WTC11 (cell line): ENCODE data around the gene USP49. TPM values are rescaled to one million over a fixed set of nuclear protein-coding genes. Genes with fewer than 3 reads are reported as not detected.

Experiments used
- ATAC-seq: fragments of 200-7000 bp; cut with Tn5 transposase; 2 replicates; pipeline ENCODE4 v1.10.0; 2021; ENCODE audit warnings: mild to moderate bottlenecking, moderate library complexity
- CTCF ChIA-PET: fragments of 300-600 bp; sonication (Branson Sonifier 250); formaldehyde crosslinking; loops from one replicate; lab custom pipeline; 2021; ENCODE audit warnings: antibody characterized with exemption; lab: Charles Lee
- POLR2A ChIA-PET: fragments of 350-600 bp; sonication (Branson Sonifier 250); formaldehyde crosslinking; loops from one replicate; lab custom pipeline; 2021; ENCODE audit warnings: antibody characterized with exemption; lab: Charles Lee
- DNase-seq: peaks from one replicate; pipeline ENCODE4 v3.0.0; 2021; ENCODE audit warnings: low spot score
- H3K27ac Mint-ChIP-seq: 2 replicates; pipeline ENCODE4 v1.8.0; 2021; ENCODE audit warnings: mixed read lengths
- H3K27me3 Mint-ChIP-seq: 2 replicates; pipeline ENCODE4 v1.8.0; 2021; ENCODE audit warnings: low read depth, mild to moderate bottlenecking, moderate library complexity, mixed read lengths
- H3K36me3 Mint-ChIP-seq: 2 replicates; pipeline ENCODE4 v1.8.0; 2021; ENCODE audit warnings: mixed read lengths
- H3K4me1 Mint-ChIP-seq: 2 replicates; pipeline ENCODE4 v1.8.0; 2022; ENCODE audit warnings: mixed read lengths
- H3K4me3 Mint-ChIP-seq: 2 replicates; pipeline ENCODE4 v1.8.0; 2021; ENCODE audit warnings: mild to moderate bottlenecking, moderate library complexity, mixed read lengths
- H3K9me3 Mint-ChIP-seq: 2 replicates; pipeline ENCODE4 v1.8.0; 2021; ENCODE audit warnings: mixed read lengths
- AR ChIP-seq: fragments of 250-450 bp; sonication (Bioruptor Pico); IDR thresholded peaks from 2 replicates; pipeline ENCODE4 v1.9.0; 2021; ENCODE audit warnings: mild to moderate bottlenecking
- ATF1 ChIP-seq: sonication (generic); formaldehyde crosslinking; IDR thresholded peaks from 2 replicates; pipeline ENCODE4 v1.8.1; 2023; ENCODE audit warnings: mild to moderate bottlenecking, moderate library complexity, missing genetic modification reagents
- CTCF ChIP-seq: fragments of 200-600 bp; IDR thresholded peaks from 2 replicates; pipeline ENCODE4 v1.8.0; 2022; ENCODE audit warnings: antibody characterized with exemption
- FOXJ3 ChIP-seq: sonication (generic); formaldehyde crosslinking; IDR thresholded peaks from 2 replicates; pipeline ENCODE4 v1.9.0; 2021; ENCODE audit warnings: missing genetic modification reagents, mild to moderate bottlenecking, borderline replicate concordance
- MAX ChIP-seq: sonication (generic); formaldehyde crosslinking; IDR thresholded peaks from 2 replicates; pipeline ENCODE4 v1.8.0; 2022; ENCODE audit warnings: mild to moderate bottlenecking, missing genetic modification reagents
- NFATC4 ChIP-seq: fragments of 250-450 bp; sonication (Bioruptor Pico); IDR thresholded peaks from 2 replicates; pipeline ENCODE4 v1.9.0; 2021; ENCODE audit warnings: mild to moderate bottlenecking
- NR3C1 ChIP-seq: sonication (generic); formaldehyde crosslinking; conservative IDR thresholded peaks from 2 replicates; pipeline ENCODE4 v1.8.1; 2023; ENCODE audit warnings: low read depth, mild to moderate bottlenecking, missing genetic modification reagents
- RORB ChIP-seq: fragments of 250-450 bp; sonication (Bioruptor Pico); IDR thresholded peaks from 2 replicates; pipeline ENCODE4 v1.9.0; 2021; ENCODE audit warnings: mild to moderate bottlenecking
- SMAD3 ChIP-seq: sonication (generic); formaldehyde crosslinking; IDR thresholded peaks from 2 replicates; pipeline ENCODE4 v1.8.0; 2022; ENCODE audit warnings: missing genetic modification reagents, mild to moderate bottlenecking, borderline replicate concordance
- TEAD1 ChIP-seq: sonication (generic); formaldehyde crosslinking; IDR thresholded peaks from 2 replicates; pipeline ENCODE4 v1.8.0; 2022; ENCODE audit warnings: mild to moderate bottlenecking, missing genetic modification reagents
- USF1 ChIP-seq: sonication (generic); formaldehyde crosslinking; IDR thresholded peaks from 2 replicates; pipeline ENCODE4 v1.8.0; 2022; ENCODE audit warnings: mild to moderate bottlenecking, missing genetic modification reagents
- ZNF219 ChIP-seq: sonication (generic); formaldehyde crosslinking; IDR thresholded peaks from 2 replicates; pipeline ENCODE4 v1.8.0; 2023; ENCODE audit warnings: missing genetic modification reagents, mild to moderate bottlenecking, borderline replicate concordance
- ZNF232 ChIP-seq: sonication (generic); formaldehyde crosslinking; IDR thresholded peaks from 2 replicates; pipeline ENCODE4 v1.8.0; 2022; ENCODE audit warnings: mild to moderate bottlenecking, missing genetic modification reagents
- ZNF532 ChIP-seq: fragments of 250-450 bp; sonication (Bioruptor Pico); IDR thresholded peaks from 2 replicates; pipeline ENCODE4 v1.9.0; 2021; ENCODE audit warnings: mild to moderate bottlenecking, borderline replicate concordance
- ZSCAN18 ChIP-seq: fragments of 250-450 bp; sonication (Bioruptor Pico); IDR thresholded peaks from 2 replicates; pipeline ENCODE4 v2.1.2; 2022; ENCODE audit warnings: mild to moderate bottlenecking, moderate library complexity
- total RNA-seq: library from RNA; stranded (reverse); gene quantifications from 3 replicates; pipeline ENCODE4 v1.2.3, GENCODE V29; 2021

The USP49 gene
- total RNA-seq, 1 experiment from 2014 or later: 18.4 TPM

- TF ChIP-seq ATF1 (CRISPR knock-in tag) (no peak), CTCF (no peak)
These were observed 149.1 kb downstream of the USP49 start (continued) for GRCh38 chr6:41746107-41746506.

- CTCF ChIA-PET: interaction anchor here (0.6 to 1.9 kb wide), 2 partner anchors 39 to 439 kb away, joined by 5 read pairs; no protein-coding TSS in a partner anchor
- Mint-ChIP-seq H3K4me1 (no peaks in the 10 kb centered on the region), H3K36me3 (no peaks in the 10 kb centered on the region), H3K27ac (no peak overlapping the region), H3K9me3 (no peaks in the 10 kb centered on the region), H3K27me3 (no peaks in the 10 kb centered on the region; the same call in 1 of the 2 replicates), H3K4me3 (no peak overlapping the region)
- DNase-seq: no peak
- no peak for ATAC-seq
- POLR2A ChIA-PET: no interaction called here
- TF ChIP-seq AR (no peak), ZNF232 (CRISPR knock-in tag) (no peak), CTCF (no peak), TEAD1 (CRISPR knock-in tag) (no peak), NFATC4 (CRISPR knock-in tag) (no peak), RORB (CRISPR knock-in tag) (no peak), MAX (CRISPR knock-in tag) (no peak)
These were observed 150.9 kb downstream of the USP49 start for GRCh38 chr6:41744236-41744787.

- ChIA-PET POLR2A (no interaction called here), CTCF (interaction anchor here (1.1 kb wide), 1 partner anchor 9 kb away, joined by 3 read pairs; no protein-coding TSS in a partner anchor)
- H3K36me3 Mint-ChIP-seq: no peaks in the 10 kb centered on the region
- H3K4me1 Mint-ChIP-seq: no peaks in the 10 kb centered on the region
- peak overlapping the region; percentile 82; the same call in 1 of the 2 replicates for H3K27ac Mint-ChIP-seq
- H3K4me3 Mint-ChIP-seq: no peak overlapping the region
- H3K27me3 Mint-ChIP-seq: no peaks in the 10 kb centered on the region; the same call in 1 of the 2 replicates
- DNase-seq (no peak), ATAC-seq (no peak)
- no peaks in the 10 kb centered on the region for H3K9me3 Mint-ChIP-seq
- no peak for TF ChIP-seq ZSCAN18 (CRISPR knock-in tag)
- no peak for TF ChIP-seq ATF1 (CRISPR knock-in tag)
- no peak for TF ChIP-seq NR3C1 (CRISPR knock-in tag)
- TF ChIP-seq USF1 (CRISPR knock-in tag): no peak
- TF ChIP-seq ZNF532: no peak
- TF ChIP-seq SMAD3 (CRISPR knock-in tag): no peak
- no peak for TF ChIP-seq FOXJ3
- TF ChIP-seq ZNF219 (CRISPR knock-in tag): no peak
These were observed 151.6 kb downstream of the USP49 start for GRCh38 chr6:41743406-41744235.
